ENCODE results near the gene CAAP1. TPM values are rescaled to one million over a fixed set of nuclear protein-coding genes. Genes with fewer than 3 reads are reported as not detected.

CAAP1 gene
- total and polyA plus RNA-seq, 2 of the 8 experiments (the other 6 are each of a cell fraction or from before 2014, with no cell fraction given): 9.5 to 36.7 TPM

DNA sequence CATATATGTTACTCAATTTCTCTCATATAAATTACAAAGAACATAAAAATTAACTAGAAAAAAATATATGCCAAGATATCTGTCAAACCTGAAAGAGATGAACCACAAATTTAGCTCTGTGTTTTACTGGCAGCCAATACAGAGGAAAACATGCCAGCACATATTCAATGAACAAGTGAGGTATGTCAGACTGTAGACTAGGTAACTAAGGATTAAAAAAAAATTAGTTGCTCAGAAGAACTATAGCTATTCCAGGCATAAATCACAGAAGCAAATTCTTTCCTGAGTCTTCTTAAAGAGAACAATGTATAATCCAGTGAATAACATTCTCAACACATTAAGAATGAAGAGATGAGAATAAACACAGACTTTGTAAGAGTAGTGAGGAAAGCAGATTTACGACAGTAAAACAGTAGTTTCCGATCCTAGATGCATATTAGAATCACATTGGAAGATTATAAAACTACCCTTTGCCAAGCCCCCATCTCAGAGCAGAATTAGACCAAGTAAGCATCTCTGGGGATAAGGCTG lies 20.6 kb upstream of the CAAP1 start (continued):
- TF ChIP-seq, protein P1, sequence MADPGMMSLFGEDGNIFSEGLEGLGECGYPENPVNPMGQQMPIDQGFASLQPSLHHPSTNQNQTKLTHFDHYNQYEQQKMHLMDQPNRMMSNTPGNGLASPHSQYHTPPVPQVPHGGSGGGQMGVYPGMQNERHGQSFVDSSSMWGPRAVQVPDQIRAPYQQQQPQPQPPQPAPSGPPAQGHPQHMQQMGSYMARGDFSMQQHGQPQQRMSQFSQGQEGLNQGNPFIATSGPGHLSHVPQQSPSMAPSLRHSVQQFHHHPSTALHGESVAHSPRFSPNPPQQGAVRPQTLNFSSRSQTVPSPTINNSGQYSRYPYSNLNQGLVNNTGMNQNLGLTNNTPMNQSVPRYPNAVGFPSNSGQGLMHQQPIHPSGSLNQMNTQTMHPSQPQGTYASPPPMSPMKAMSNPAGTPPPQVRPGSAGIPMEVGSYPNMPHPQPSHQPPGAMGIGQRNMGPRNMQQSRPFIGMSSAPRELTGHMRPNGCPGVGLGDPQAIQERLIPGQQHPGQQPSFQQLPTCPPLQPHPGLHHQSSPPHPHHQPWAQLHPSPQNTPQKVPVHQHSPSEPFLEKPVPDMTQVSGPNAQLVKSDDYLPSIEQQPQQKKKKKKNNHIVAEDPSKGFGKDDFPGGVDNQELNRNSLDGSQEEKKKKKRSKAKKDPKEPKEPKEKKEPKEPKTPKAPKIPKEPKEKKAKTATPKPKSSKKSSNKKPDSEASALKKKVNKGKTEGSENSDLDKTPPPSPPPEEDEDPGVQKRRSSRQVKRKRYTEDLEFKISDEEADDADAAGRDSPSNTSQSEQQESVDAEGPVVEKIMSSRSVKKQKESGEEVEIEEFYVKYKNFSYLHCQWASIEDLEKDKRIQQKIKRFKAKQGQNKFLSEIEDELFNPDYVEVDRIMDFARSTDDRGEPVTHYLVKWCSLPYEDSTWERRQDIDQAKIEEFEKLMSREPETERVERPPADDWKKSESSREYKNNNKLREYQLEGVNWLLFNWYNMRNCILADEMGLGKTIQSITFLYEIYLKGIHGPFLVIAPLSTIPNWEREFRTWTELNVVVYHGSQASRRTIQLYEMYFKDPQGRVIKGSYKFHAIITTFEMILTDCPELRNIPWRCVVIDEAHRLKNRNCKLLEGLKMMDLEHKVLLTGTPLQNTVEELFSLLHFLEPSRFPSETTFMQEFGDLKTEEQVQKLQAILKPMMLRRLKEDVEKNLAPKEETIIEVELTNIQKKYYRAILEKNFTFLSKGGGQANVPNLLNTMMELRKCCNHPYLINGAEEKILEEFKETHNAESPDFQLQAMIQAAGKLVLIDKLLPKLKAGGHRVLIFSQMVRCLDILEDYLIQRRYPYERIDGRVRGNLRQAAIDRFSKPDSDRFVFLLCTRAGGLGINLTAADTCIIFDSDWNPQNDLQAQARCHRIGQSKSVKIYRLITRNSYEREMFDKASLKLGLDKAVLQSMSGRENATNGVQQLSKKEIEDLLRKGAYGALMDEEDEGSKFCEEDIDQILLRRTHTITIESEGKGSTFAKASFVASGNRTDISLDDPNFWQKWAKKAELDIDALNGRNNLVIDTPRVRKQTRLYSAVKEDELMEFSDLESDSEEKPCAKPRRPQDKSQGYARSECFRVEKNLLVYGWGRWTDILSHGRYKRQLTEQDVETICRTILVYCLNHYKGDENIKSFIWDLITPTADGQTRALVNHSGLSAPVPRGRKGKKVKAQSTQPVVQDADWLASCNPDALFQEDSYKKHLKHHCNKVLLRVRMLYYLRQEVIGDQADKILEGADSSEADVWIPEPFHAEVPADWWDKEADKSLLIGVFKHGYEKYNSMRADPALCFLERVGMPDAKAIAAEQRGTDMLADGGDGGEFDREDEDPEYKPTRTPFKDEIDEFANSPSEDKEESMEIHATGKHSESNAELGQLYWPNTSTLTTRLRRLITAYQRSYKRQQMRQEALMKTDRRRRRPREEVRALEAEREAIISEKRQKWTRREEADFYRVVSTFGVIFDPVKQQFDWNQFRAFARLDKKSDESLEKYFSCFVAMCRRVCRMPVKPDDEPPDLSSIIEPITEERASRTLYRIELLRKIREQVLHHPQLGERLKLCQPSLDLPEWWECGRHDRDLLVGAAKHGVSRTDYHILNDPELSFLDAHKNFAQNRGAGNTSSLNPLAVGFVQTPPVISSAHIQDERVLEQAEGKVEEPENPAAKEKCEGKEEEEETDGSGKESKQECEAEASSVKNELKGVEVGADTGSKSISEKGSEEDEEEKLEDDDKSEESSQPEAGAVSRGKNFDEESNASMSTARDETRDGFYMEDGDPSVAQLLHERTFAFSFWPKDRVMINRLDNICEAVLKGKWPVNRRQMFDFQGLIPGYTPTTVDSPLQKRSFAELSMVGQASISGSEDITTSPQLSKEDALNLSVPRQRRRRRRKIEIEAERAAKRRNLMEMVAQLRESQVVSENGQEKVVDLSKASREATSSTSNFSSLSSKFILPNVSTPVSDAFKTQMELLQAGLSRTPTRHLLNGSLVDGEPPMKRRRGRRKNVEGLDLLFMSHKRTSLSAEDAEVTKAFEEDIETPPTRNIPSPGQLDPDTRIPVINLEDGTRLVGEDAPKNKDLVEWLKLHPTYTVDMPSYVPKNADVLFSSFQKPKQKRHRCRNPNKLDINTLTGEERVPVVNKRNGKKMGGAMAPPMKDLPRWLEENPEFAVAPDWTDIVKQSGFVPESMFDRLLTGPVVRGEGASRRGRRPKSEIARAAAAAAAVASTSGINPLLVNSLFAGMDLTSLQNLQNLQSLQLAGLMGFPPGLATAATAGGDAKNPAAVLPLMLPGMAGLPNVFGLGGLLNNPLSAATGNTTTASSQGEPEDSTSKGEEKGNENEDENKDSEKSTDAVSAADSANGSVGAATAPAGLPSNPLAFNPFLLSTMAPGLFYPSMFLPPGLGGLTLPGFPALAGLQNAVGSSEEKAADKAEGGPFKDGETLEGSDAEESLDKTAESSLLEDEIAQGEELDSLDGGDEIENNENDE (IDR thresholded peaks at IDR 0.05; ENCODE audit: insufficient replicate concordance, low read length): no peak
- TF ChIP-seq POLR2AphosphoS5 (IDR thresholded peaks at IDR 0.05; ENCODE audit: low read depth, low read length): no peak
- TF ChIP-seq TAF1 (IDR thresholded peaks at IDR 0.05; ENCODE audit: low read depth, low read length): no peak
- no peak for TF ChIP-seq JUN (IDR thresholded peaks at IDR 0.05; ENCODE audit: low read depth, low read length)
- TF ChIP-seq RFX5 (IDR thresholded peaks at IDR 0.05; ENCODE audit: borderline replicate concordance, low read depth, low read length): no peak
- no peak for TF ChIP-seq CBX5 (IDR thresholded peaks at IDR 0.05; ENCODE audit: low read depth, low read length)
